Mesothelial cell of epicardium (in vitro differentiated cells): Measurements from ENCODE around the gene TMEM143. TPM values are rescaled to one million over a fixed set of nuclear protein-coding genes. Genes with fewer than 3 reads are reported as not detected.

Source experiments
- DNase-seq, 2 experiments: peaks; one replicate each; pipeline ENCODE4 v3.0.0; 2021; ENCODE audit warnings: low spot score in 2 of 2; ENCODE audit not compliant: unreplicated experiment in 2 of 2
- H3K27ac Mint-ChIP-seq: 2 replicates; pipeline ENCODE4 v1.8.0; 2021; ENCODE audit warnings: mixed read lengths
- H3K27me3 Mint-ChIP-seq: 2 replicates; pipeline ENCODE4 v1.8.0; 2021; ENCODE audit warnings: low read depth, mixed read lengths
- H3K36me3 Mint-ChIP-seq: 2 replicates; pipeline ENCODE4 v1.8.0; 2021; ENCODE audit warnings: mixed read lengths
- H3K4me1 Mint-ChIP-seq: 2 replicates; pipeline ENCODE4 v1.8.0; 2021; ENCODE audit warnings: mixed read lengths
- H3K4me3 Mint-ChIP-seq: 2 replicates; pipeline ENCODE4 v1.8.0; 2021; ENCODE audit warnings: mild to moderate bottlenecking, moderate library complexity, mixed read lengths
- H3K9me3 Mint-ChIP-seq: 2 replicates; pipeline ENCODE4 v1.8.0; 2021; ENCODE audit warnings: mixed read lengths
- total RNA-seq: library from RNA; stranded (reverse); gene quantifications from 3 replicates; pipeline ENCODE4 v1.2.1, GENCODE V29; 2021
- TF ChIP-seq, protein P1 (sequence below): fragments of 200-600 bp; sonication (generic); IDR thresholded peaks from one replicate; pipeline ENCODE4 v1.5.0; 2021; ENCODE audit warnings: antibody characterized with exemption; ENCODE audit not compliant: unreplicated experiment

Gene TMEM143
- total RNA-seq, 1 donor from 2014 or later = 11.7 TPM

DNA sequence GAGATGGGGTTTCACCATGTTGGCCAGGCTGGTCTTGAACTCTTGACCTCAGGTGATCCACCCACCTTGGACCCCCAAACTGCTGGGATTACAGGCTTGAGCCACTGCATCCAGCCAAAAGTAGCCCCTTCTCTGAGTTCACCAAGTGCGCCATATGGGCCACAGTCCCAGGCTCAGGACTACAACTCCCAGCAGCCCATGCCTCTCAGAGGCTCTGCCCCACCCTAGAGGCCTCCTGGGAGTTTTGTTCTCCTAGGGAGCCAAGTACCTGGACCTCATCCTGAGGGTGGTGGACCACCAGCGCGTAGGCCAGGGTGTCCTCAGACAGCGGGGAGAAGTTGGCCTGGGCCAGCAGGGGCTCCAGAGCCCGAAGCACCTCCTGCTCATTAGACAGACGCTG is 18.8 kb downstream of the TMEM143 start:
- TF ChIP-seq, protein P1, sequence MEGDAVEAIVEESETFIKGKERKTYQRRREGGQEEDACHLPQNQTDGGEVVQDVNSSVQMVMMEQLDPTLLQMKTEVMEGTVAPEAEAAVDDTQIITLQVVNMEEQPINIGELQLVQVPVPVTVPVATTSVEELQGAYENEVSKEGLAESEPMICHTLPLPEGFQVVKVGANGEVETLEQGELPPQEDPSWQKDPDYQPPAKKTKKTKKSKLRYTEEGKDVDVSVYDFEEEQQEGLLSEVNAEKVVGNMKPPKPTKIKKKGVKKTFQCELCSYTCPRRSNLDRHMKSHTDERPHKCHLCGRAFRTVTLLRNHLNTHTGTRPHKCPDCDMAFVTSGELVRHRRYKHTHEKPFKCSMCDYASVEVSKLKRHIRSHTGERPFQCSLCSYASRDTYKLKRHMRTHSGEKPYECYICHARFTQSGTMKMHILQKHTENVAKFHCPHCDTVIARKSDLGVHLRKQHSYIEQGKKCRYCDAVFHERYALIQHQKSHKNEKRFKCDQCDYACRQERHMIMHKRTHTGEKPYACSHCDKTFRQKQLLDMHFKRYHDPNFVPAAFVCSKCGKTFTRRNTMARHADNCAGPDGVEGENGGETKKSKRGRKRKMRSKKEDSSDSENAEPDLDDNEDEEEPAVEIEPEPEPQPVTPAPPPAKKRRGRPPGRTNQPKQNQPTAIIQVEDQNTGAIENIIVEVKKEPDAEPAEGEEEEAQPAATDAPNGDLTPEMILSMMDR = no peak
- Mint-ChIP-seq H3K9me3 (no peaks in the 10 kb centered on the region), H3K4me1 (peaks cover 4% of the 10 kb centered on the region), H3K27ac (no peak overlapping the region), H3K4me3 (no peak overlapping the region), H3K36me3 (no peaks in the 10 kb centered on the region), H3K27me3 (no peaks in the 10 kb centered on the region)
- no peak for DNase-seq

DNA sequence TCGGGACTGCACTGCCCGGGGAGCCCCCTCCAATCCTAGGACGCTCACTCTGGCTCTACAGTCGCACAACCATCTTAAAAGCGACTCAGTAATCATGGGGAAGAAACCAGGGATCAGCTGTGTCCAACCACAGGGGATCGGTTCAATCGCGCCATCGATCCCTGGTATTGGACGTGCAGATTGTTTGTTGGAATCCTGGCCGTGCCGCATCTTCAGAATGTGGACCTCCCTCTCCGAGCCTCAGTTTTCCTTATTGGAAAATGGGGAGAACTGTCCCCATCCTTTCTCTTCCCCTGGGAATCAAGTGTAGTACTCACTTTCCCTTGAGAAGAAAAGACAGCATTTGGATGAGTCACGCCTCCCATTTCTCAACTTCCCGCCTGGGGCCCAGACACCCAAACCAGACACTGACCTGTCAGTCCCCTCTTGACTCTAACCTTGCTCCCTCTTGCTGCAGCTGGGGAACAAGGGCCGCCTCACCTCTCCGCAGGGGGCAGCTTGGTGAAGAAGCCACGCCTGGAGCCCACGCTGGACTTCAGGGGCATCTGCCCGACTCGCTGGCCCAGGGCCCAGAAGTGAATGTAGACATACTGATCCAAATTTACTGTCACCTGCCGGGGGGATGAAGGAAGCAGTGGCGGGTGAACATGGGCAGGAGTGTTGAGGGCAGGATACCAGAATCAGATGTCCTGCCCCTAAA is 20.7 kb downstream of the TMEM143 start:
- TF ChIP-seq, protein P1 = no peak
- Mint-ChIP-seq H3K4me3 (no peak overlapping the region), H3K4me1 (no peaks in the 10 kb centered on the region), H3K9me3 (no peaks in the 10 kb centered on the region), H3K27ac (no peak overlapping the region), H3K36me3 (no peaks in the 10 kb centered on the region), H3K27me3 (no peaks in the 10 kb centered on the region)
- no peak for DNase-seq

DNA sequence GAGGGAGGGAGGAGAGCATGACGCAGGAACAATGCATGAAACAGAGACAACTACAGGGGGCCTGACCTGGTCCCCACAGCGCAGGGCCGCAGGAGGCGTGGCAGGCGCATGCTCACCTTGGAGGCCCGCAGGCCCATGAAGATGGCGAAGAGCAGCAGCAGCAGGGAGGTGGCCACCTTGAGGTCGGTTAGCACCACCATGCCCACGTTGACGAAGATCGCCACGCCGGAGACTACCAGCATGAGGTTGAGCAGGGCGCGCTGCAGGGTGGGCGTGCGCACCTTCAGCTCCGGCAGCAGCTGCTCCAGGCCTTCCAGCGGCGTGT is 21.4 kb downstream of the TMEM143 start:
- no peaks in the 10 kb centered on the region for H3K9me3 Mint-ChIP-seq

DNA sequence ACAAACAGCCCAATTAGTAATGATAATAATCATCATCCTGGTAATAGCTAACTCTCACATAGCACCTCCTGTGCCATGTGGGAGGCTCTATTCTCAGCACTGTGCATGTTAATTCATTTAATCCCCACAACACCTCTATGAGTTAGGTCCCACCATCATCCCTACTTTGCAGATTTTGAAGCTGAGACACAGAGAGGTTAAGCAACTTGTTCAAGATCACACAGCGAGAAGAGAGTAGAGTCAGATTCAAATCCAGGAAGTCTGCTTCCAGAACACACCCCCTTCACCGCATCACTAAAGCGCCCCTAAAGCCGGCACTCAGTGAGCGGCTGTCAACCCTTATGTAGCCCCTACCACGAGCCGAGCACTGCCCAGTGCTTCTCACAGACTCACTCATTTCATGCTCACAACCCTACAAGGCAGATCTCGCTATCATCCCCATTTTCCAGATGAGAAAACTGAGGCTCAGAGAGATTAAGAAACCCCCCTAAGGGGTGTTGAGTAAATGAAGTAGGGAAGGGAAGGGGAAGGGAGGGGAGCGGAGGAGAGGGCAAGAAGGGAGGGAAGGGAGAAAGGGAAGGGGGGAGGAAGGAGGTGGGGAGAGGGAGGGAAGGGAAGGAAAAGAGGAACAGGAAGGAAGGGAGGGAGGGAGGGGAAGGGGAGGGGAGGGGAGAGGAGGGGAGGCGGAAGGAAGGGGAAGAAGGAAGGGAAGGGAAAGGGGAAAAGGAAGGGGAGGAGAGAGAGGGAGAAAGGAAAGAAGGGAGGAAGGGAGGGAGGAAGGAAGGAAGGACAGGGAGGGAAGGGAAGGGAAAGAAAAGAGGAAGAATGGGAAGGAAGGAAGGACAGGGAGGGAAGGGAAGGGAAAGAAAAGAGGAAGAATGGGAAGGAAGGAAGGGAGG is 22.0 kb downstream of the TMEM143 start:
- no peak for DNase-seq
- Mint-ChIP-seq H3K4me1 (no peaks in the 10 kb centered on the region), H3K27me3 (no peaks in the 10 kb centered on the region), H3K9me3 (no peaks in the 10 kb centered on the region), H3K4me3 (no peak overlapping the region), H3K27ac (no peak overlapping the region), H3K36me3 (no peaks in the 10 kb centered on the region)
- TF ChIP-seq, protein P1 = no peak

More for the DNA sequence above, 21.4 kb downstream of the TMEM143 start:
- Mint-ChIP-seq H3K36me3 (no peaks in the 10 kb centered on the region), H3K27me3 (no peaks in the 10 kb centered on the region), H3K4me3 (no peak overlapping the region), H3K27ac (no peak overlapping the region), H3K4me1 (no peaks in the 10 kb centered on the region)
- TF ChIP-seq, protein P1 = no peak
- no peak for DNase-seq

DNA sequence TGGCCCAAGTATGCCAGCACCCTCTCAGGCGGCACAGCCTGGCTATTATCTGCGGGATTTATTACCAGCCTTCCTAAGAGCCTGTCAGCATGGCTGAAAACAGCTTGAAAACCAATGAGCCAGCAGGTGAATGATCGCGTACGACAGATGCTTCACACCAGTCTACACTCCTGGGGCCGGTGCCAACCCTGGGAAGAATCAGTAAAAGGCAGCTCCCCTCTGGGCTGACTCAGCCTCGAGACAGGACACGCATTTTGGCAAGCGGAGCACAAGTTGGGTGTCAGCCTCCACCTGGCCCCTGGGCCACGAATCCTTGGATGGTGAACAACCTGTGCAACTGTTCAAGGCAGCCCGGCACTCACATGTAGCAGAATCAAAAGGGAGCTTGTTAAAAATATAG is 22.7 kb downstream of the TMEM143 start:
- TF ChIP-seq, protein P1 = no peak
- no peaks in the 10 kb centered on the region for H3K27me3 Mint-ChIP-seq
- DNase-seq = no peak
- H3K27ac Mint-ChIP-seq = no peak overlapping the region
- no peaks in the 10 kb centered on the region for H3K36me3 Mint-ChIP-seq
- H3K4me1 Mint-ChIP-seq = no peaks in the 10 kb centered on the region
- H3K9me3 Mint-ChIP-seq = no peaks in the 10 kb centered on the region
- H3K4me3 Mint-ChIP-seq = no peak overlapping the region
